Lung (tissue), 12 donors: ENCODE measurements around the gene LITAF. TPM values are rescaled to one million over a fixed set of nuclear protein-coding genes. Genes with fewer than 3 reads are reported as not detected.
A peak's percentile ranks its signal among the peaks of the same experiment; 100 is the strongest.

ENCODE experiments used
- ATAC-seq: fragments of 200-7000 bp; cut with Tn5 transposase; one replicate; pipeline ENCODE4 v1.9.1; 2020; ENCODE audit warnings: moderate number of reproducible peaks; ENCODE audit not compliant: insufficient read depth, low FRiP score
- DNase-seq, 3 donors: peaks; one replicate each; pipeline ENCODE4 v3.0.0-alpha.2; 2013 to 2017
- H3K27ac ChIP-seq, 2 donors: one replicate each; pipeline ENCODE4 v1.5.1; 2013; ENCODE audit warnings: mild to moderate bottlenecking in 2 of 2, moderate library complexity in 2 of 2, control low read depth in 1 of 2, inconsistent platforms in 1 of 2, low read depth in 1 of 2, low read length in 1 of 2
- H3K27me3 ChIP-seq, 3 donors: one replicate each; pipeline ENCODE4 v1.5.1; 2013; ENCODE audit warnings: low read length in 2 of 3; ENCODE audit not compliant: control insufficient read depth in 3 of 3, insufficient read depth in 3 of 3
- H3K36me3 ChIP-seq, 4 donors: one replicate each; pipeline ENCODE4 v1.5.1; 2013; ENCODE audit warnings: low read length in 4 of 4, mild to moderate bottlenecking in 1 of 4, moderate library complexity in 1 of 4; ENCODE audit not compliant: control insufficient read depth in 4 of 4, insufficient read depth in 4 of 4
- H3K4me1 ChIP-seq, 5 donors: one replicate each; pipeline ENCODE4 v1.5.1; 2013; ENCODE audit warnings: low read length in 5 of 5, mild to moderate bottlenecking in 2 of 5, moderate library complexity in 1 of 5; ENCODE audit not compliant: control insufficient read depth in 5 of 5, insufficient read depth in 5 of 5
- H3K4me3 ChIP-seq: one replicate; pipeline ENCODE4 v1.5.1; 2013; ENCODE audit warnings: mild to moderate bottlenecking, control low read depth, moderate library complexity
- H3K9ac ChIP-seq, 2 donors: one replicate each; pipeline ENCODE4 v1.5.1; 2013; ENCODE audit warnings: low read length in 2 of 2, control low read depth in 1 of 2; ENCODE audit not compliant: insufficient read depth in 1 of 2
- H3K9me3 ChIP-seq, 4 donors: one replicate each; pipeline ENCODE4 v1.5.1; 2013; ENCODE audit warnings: low read length in 3 of 4, mild to moderate bottlenecking in 1 of 4, moderate library complexity in 1 of 4; ENCODE audit not compliant: control insufficient read depth in 4 of 4, insufficient read depth in 3 of 4
- WGBS, 2 donors: extraction: QIAGEN DNeasy Blood & Tissue Kit; methylation state at CpG; one replicate each; pipeline ENCODE4 v1.1.7; 2013; 5-methylcytosine and 5-hydroxymethylcytosine counted together
- polyA plus RNA-seq, 2 donors: library from polyadenylated mRNA; stranded (reverse); fragments of 200-250 nt; gene quantifications; one replicate each; pipeline ENCODE4 v1.2.1, GENCODE V29; 2013
- total RNA-seq, 2 donors: library from RNA; depleted of rRNA in 1 of 2; stranded (reverse); fragments of >200 nt in 1 of 2; gene quantifications; one replicate each; pipeline ENCODE4 v1.2.1, GENCODE V29; 2014 to 2021
- TF ChIP-seq, protein P1 (sequence below): IDR thresholded peaks from 2 replicates; pipeline ENCODE4 v1.5.1; 2012; ENCODE audit warnings: mild to moderate bottlenecking; ENCODE audit errors: control extremely low read depth, extremely low read depth
- donor health status: control.
- donor health status: control.
- donor health status: Bipolar disorder and iron deficiency.
- donor health status: healthy.
- donor health status: DM: yes; HTN: yes; CAD: no.

The LITAF gene
- total and polyA plus RNA-seq, 4 donors = 66.4 to 406 (median 146) TPM

DNA sequence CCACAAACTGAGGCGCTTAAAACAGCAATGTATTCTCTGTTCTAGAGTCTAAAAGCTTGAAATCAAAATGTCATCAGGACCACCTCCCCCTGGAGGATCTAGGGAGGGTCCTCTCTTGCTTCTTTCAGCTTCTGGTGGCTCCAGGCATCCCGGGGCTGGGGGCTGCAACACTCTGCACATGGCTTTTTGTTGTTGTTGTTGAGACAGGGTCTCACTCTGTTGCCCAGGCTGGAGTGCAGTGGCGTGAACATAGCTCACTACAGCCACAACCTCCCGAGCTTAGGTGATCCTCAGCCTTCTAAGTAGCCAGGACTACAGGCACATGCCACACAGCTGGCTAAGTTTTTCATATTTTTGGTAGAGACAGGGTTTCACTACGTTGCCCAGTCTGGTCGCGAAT lies 44.5 kb upstream of the LITAF start:
- no peaks in the 10 kb centered on the region for H3K36me3 ChIP-seq
- ATAC-seq (no peak), DNase-seq (no peak)
- H3K27ac ChIP-seq = no peak overlapping the region
- H3K9me3 ChIP-seq = no peaks in the 10 kb centered on the region
- TF ChIP-seq, protein P1, sequence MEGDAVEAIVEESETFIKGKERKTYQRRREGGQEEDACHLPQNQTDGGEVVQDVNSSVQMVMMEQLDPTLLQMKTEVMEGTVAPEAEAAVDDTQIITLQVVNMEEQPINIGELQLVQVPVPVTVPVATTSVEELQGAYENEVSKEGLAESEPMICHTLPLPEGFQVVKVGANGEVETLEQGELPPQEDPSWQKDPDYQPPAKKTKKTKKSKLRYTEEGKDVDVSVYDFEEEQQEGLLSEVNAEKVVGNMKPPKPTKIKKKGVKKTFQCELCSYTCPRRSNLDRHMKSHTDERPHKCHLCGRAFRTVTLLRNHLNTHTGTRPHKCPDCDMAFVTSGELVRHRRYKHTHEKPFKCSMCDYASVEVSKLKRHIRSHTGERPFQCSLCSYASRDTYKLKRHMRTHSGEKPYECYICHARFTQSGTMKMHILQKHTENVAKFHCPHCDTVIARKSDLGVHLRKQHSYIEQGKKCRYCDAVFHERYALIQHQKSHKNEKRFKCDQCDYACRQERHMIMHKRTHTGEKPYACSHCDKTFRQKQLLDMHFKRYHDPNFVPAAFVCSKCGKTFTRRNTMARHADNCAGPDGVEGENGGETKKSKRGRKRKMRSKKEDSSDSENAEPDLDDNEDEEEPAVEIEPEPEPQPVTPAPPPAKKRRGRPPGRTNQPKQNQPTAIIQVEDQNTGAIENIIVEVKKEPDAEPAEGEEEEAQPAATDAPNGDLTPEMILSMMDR = no peak
- H3K4me1 ChIP-seq = peaks cover 0 to 45% (median 29%) of the 10 kb centered on the region in 5 donors
- no peak overlapping the region for H3K9ac ChIP-seq
- H3K4me3 ChIP-seq = no peak overlapping the region
- 90 to 92% methylated on average over 7 of the region's 7 CpGs for WGBS, 2 donors
- no peaks in the 10 kb centered on the region for H3K27me3 ChIP-seq

DNA sequence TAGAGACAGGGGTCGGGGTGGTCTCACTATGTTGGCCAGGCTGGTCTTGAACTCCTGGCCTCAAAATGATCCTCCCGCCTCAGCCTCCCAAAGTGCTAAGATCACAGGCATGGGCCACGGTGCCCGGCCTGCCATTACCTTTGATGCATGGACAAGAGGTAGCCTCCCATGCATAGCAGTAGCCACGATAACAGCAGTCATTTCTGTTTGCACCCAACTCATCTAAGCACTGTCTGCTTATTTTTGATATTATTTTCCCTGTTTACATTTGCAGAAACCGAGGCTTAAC lies 44.0 kb upstream of the LITAF start:
- 91 to 97% methylated on average over 6 of the region's 6 CpGs for WGBS, 2 donors
- no peak for ATAC-seq

DNA sequence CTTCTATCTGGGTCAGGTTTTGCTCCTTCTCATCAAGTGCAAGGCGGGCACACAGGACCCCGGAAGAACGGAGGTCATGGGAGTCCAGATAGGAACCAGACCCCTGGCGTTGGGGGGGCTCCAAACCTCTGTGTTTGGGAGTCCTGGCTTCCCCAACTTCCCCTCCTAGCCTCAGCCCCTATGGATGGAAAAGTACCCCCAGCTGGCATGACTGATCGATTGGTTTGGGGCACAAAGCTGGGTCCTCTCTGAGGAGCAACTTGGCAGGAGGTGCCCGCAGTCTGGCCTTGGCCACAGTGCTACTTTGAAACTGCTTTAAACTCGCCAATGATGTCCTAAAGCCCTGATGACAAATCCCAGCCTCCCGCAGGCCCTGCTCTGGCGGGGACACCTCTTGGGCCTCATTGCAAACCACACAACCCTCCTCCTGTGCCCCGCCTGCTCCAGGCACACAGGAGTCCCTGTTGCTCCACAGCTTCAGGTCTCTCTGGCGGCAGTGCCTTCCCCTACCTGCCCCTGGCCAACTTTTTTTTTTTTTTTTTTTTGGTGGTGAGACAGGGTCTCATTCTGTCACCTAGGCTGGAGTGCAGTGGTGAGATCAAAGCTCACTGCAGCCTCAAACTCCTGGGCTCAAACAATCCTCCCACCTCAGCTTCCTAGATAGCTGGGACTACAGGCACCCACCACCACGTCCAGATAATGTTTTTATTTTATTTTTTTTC lies 43.5 kb upstream of the LITAF start:
- no peaks in the 10 kb centered on the region for H3K36me3 ChIP-seq
- no peak for ATAC-seq
- H3K27ac ChIP-seq = peak overlapping the region in 1 of 2 donors; percentile 84
- WGBS, 2 donors = 57 to 68% methylated on average over 12 of the region's 12 CpGs
- peak overlapping the region in 1 of 2 donors; percentile 67 for H3K9ac ChIP-seq
- H3K9me3 ChIP-seq = no peaks in the 10 kb centered on the region
- TF ChIP-seq, protein P1 = no peak
- H3K4me3 ChIP-seq = no peak overlapping the region
- peaks cover 0 to 45% (median 29%) of the 10 kb centered on the region in 5 donors for H3K4me1 ChIP-seq
- no peaks in the 10 kb centered on the region for H3K27me3 ChIP-seq
- peak in 1 of 3 donors; percentile 47 for DNase-seq

More for the DNA sequence above, 44.0 kb upstream of the LITAF start:
- Histone ChIP-seq H3K4me1 (peaks cover 0 to 45% (median 29%) of the 10 kb centered on the region in 5 donors), H3K4me3 (no peak overlapping the region), H3K27ac (no peak overlapping the region), H3K9me3 (no peaks in the 10 kb centered on the region), H3K27me3 (no peaks in the 10 kb centered on the region), H3K9ac (no peak overlapping the region), H3K36me3 (no peaks in the 10 kb centered on the region)
- TF ChIP-seq, protein P1 = no peak
- DNase-seq = no peak
